OCI-LY7 (cell line): ENCODE measurements around the gene YPEL3. TPM values are rescaled to one million over a fixed set of nuclear protein-coding genes. Genes with fewer than 3 reads are reported as not detected.
A peak's percentile ranks its signal among the peaks of the same experiment; 100 is the strongest.

Experiments used
- BruUV-seq: library from RNA; stranded (reverse); fragments of 400-500 nt; replicated peaks from 2 replicates; lab custom pipeline; 2021; lab: Mats Ljungman, UMichigan
- CTCF ChIA-PET: fragments of 300-600 bp; sonication (Branson Sonifier 250); formaldehyde crosslinking; loops from one replicate; lab custom pipeline; 2022; ENCODE audit warnings: antibody characterized with exemption; ENCODE audit not compliant: unreplicated experiment; lab: Charles Lee
- POLR2A ChIA-PET: fragments of 300-600 bp; sonication (Branson Sonifier 250); formaldehyde crosslinking; loops from one replicate; lab custom pipeline; 2022; ENCODE audit warnings: antibody characterized with exemption; lab: Charles Lee
- DNase-seq: peaks from one replicate; pipeline ENCODE4 v3.0.0-alpha.2; 2015; ENCODE audit warnings: low spot score
- H2AFZ ChIP-seq: fragments of 200-600 bp; sonication (generic), shearing (Covaris generic); 2 replicates; pipeline ENCODE4 v1.6.1; 2014; ENCODE audit warnings: mild to moderate bottlenecking, antibody characterized with exemption, low read length, moderate library complexity
- H3K27ac ChIP-seq: fragments of 200-600 bp; sonication (generic); 2 replicates; pipeline ENCODE4 v1.5.1; 2014; ENCODE audit warnings: mixed run types, low read depth, mild to moderate bottlenecking, moderate library complexity, low read length, inconsistent platforms; ENCODE audit not compliant: poor library complexity, severe bottlenecking
- H3K36me3 ChIP-seq: fragments of 200-600 bp; sonication (generic); 2 replicates; pipeline ENCODE4 v1.6.1; 2014; ENCODE audit warnings: mild to moderate bottlenecking, antibody characterized with exemption, low read length, moderate library complexity, mixed read lengths; ENCODE audit not compliant: insufficient read depth
- H3K4me1 ChIP-seq: fragments of 200-600 bp; sonication (generic); 2 replicates; pipeline ENCODE4 v1.5.1; 2014; ENCODE audit warnings: mild to moderate bottlenecking, low read length; ENCODE audit not compliant: insufficient read depth, poor library complexity, severe bottlenecking
- H3K4me2 ChIP-seq: fragments of 200-600 bp; sonication (generic); 2 replicates; pipeline ENCODE4 v1.6.1; 2014; ENCODE audit warnings: mild to moderate bottlenecking, low read length
- H3K4me3 ChIP-seq: fragments of 200-600 bp; sonication (generic); 2 replicates; pipeline ENCODE4 v1.5.1; 2014; ENCODE audit warnings: mild to moderate bottlenecking, low read depth, low read length; ENCODE audit not compliant: poor library complexity, severe bottlenecking
- H3K79me2 ChIP-seq: fragments of 200-600 bp; sonication (generic); 2 replicates; pipeline ENCODE4 v1.6.1; 2016; ENCODE audit warnings: low read depth, mild to moderate bottlenecking, low read length, moderate library complexity, mixed read lengths; ENCODE audit not compliant: insufficient read depth
- H3K9me2 ChIP-seq: fragments of 200-600 bp; sonication (generic); 2 replicates; pipeline ENCODE4 v1.6.1; 2016; ENCODE audit warnings: mild to moderate bottlenecking, low read length, mixed read lengths; ENCODE audit not compliant: insufficient read depth
- H3K9me3 ChIP-seq: fragments of 200-600 bp; sonication (generic); 2 replicates; pipeline ENCODE4 v1.6.1; 2014; ENCODE audit warnings: mild to moderate bottlenecking, mixed run types, low read length, mixed read lengths
- H4K20me1 ChIP-seq: fragments of 200-600 bp; sonication (generic); 2 replicates; pipeline ENCODE4 v1.6.1; 2014; ENCODE audit warnings: mild to moderate bottlenecking, antibody characterized with exemption, low read length, moderate library complexity, mixed read lengths; ENCODE audit not compliant: insufficient read depth
- EZH2phosphoT487 ChIP-seq: fragments of 200-600 bp; sonication (generic); IDR thresholded peaks from 2 replicates; pipeline ENCODE4 v1.6.1; 2018; ENCODE audit warnings: low read depth, borderline replicate concordance, mild to moderate bottlenecking, mixed run types, antibody characterized with exemption, low read length, moderate library complexity, mixed read lengths
- intact Hi-C: fragments of 100-400 bp; cut with micrococcal nuclease; formaldehyde crosslinking; loops from one replicate; pipeline ENCODE4 v1.10.0; 2022; ENCODE audit not compliant: unreplicated experiment
- total RNA-seq, 2 experiments: library from RNA; depleted of rRNA in 1 of 2; stranded (reverse); fragments of >200 nt in 1 of 2; shearing (Covaris generic) in 1 of 2; gene quantifications; 2 replicates each; pipeline ENCODE4 v1.2.3, GENCODE V29; 2014 to 2022
- TF ChIP-seq, protein P1 (sequence below): fragments of 200-600 bp; sonication (generic); conservative IDR thresholded peaks from 2 replicates; pipeline ENCODE4 v1.5.1; 2014; ENCODE audit warnings: mild to moderate bottlenecking, antibody characterized with exemption, low read length, moderate library complexity, mixed read lengths

Gene YPEL3
- total RNA-seq, 2 experiments from 2014 or later: 17.5 to 34.5 TPM

GRCh38 chr16:30069611-30070462, 26.2 kb downstream of the YPEL3 start:
- no peak for DNase-seq
- Histone ChIP-seq H2AFZ (no peak overlapping the region), H3K9me2 (no peaks in the 10 kb centered on the region), H4K20me1 (peaks cover 14% of the 10 kb centered on the region), H3K4me2 (no peak overlapping the region), H3K79me2 (peaks cover 37% of the 10 kb centered on the region), H3K4me3 (no peak overlapping the region), H3K9me3 (no peaks in the 10 kb centered on the region), H3K36me3 (peaks cover 82% of the 10 kb centered on the region), H3K27ac (no peak overlapping the region), H3K4me1 (peaks cover 33% of the 10 kb centered on the region)
- CTCF ChIA-PET: no interaction called here
- POLR2A ChIA-PET: no interaction called here
- TF ChIP-seq, protein P1, sequence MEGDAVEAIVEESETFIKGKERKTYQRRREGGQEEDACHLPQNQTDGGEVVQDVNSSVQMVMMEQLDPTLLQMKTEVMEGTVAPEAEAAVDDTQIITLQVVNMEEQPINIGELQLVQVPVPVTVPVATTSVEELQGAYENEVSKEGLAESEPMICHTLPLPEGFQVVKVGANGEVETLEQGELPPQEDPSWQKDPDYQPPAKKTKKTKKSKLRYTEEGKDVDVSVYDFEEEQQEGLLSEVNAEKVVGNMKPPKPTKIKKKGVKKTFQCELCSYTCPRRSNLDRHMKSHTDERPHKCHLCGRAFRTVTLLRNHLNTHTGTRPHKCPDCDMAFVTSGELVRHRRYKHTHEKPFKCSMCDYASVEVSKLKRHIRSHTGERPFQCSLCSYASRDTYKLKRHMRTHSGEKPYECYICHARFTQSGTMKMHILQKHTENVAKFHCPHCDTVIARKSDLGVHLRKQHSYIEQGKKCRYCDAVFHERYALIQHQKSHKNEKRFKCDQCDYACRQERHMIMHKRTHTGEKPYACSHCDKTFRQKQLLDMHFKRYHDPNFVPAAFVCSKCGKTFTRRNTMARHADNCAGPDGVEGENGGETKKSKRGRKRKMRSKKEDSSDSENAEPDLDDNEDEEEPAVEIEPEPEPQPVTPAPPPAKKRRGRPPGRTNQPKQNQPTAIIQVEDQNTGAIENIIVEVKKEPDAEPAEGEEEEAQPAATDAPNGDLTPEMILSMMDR: 0 out of 2 replicates have a peak, but pooled peaks have one; percentile 20
- no peak for TF ChIP-seq EZH2phosphoT487
- BruUV-seq: TSS peak; percentile 82
- intact Hi-C loops: loop anchor here (10.0 kb wide), 1 partner anchor 285 kb away; the partner anchor contains the start of gene CD2BP2

DNA sequence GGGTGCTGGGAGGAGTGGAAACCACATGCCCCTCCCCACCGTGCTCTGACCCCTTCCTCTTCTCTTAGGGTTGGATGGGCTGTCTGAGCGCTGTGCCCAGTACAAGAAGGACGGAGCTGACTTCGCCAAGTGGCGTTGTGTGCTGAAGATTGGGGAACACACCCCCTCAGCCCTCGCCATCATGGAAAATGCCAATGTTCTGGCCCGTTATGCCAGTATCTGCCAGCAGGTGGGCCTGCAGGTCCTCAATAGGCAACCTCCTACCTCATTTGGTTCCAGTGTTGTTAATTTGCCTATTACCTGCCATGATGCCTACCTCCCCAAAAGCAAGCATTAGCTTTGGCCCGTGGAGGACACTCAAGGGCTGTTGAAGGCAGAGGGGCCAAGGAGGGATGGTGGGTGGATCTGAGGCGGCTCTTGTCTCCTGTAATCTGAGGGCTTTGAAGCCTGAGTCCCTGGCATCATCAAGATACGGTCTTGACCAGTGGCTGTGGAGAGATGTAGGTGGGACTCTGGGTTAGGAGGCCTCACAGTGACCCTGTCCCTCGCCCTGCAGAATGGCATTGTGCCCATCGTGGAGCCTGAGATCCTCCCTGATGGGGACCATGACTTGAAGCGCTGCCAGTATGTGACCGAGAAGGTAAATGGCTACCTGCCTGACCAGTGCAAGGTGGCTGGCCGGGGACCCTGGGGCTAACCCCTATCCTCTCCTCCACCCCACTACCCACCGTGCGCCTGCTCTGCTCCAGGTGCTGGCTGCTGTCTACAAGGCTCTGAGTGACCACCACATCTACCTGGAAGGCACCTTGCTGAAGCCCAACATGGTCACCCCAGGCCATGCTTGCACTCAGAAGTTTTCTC, 27.0 kb downstream of the YPEL3 start:
- Histone ChIP-seq H3K4me2 (no peak overlapping the region; the same call in 1 of the 2 replicates), H3K4me1 (peaks cover 29% of the 10 kb centered on the region), H4K20me1 (peaks cover 14% of the 10 kb centered on the region), H3K9me2 (no peaks in the 10 kb centered on the region), H3K9me3 (no peaks in the 10 kb centered on the region), H3K79me2 (peaks cover 44% of the 10 kb centered on the region), H3K4me3 (no peak overlapping the region), H3K27ac (no peak overlapping the region), H2AFZ (no peak overlapping the region), H3K36me3 (peaks cover 81% of the 10 kb centered on the region)
- no TSS peak for BruUV-seq
- DNase-seq: peak; percentile 50
- POLR2A ChIA-PET: no interaction called here
- TF ChIP-seq, protein P1: peak; percentile 69
- no peak for TF ChIP-seq EZH2phosphoT487
- CTCF ChIA-PET: interaction anchor here (0.6 kb wide), 1 partner anchor 23 kb away, joined by 3 read pairs; no protein-coding TSS in a partner anchor
- intact Hi-C loops: loop anchor here (10.0 kb wide), 1 partner anchor 286 kb away; the partner anchor contains the start of gene CD2BP2
